ACHN (cell line): ENCODE results near the gene KCNA10.
"Not testable (repeated sequence)": the region's sequence is repeated elsewhere in the genome, so short reads cannot be mapped to it uniquely, and the experiment has no call there.

ENCODE experiments used
- DNase-seq: peaks from one replicate; pipeline ENCODE4 v3.0.0-alpha.2; 2015
- in situ Hi-C: cut with HindIII; loops from 2 replicates; pipeline ENCODE4 v1.10.0; 2017; ENCODE audit warnings: low sequenced_read_pairs, low pct_ligation_motif_present, low pct_unique_long_range_greater_than_20kb

Gene KCNA10

GRCh38 chr1:110540891-110541685 is 22.1 kb upstream of the KCNA10 start:
- no peak for DNase-seq
- in situ Hi-C loops: no loop called here

DNA sequence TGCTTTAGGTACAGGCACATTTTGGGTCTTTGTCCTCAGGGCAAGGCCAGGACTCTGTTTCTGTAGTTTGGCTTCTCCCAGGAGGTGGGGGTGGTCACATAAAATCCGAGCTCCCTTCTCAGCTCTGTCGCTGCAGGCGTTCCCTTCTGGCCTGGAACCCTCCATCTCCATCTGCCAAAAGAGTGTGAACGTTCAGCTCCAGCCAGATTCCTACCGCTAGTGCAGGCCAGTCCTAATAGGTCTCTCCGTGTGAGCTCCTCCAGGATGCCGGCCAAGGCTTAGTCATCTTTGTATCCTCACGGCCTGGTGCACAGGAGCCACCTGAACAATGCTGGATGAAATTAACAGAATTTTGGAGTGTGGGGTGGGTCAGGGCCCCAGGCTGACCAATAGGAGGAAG is 19.9 kb upstream of the KCNA10 start:
- peak; percentile 47 for DNase-seq
- in situ Hi-C loops: no loop called here

- in situ Hi-C loops: no loop called here
- DNase-seq: no peak
Measured at GRCh38 chr1:110538075-110538474, 19.1 kb upstream of the KCNA10 start.

GRCh38 chr1:110535985-110536384 is 17.0 kb upstream of the KCNA10 start:
- DNase-seq: no peak
- in situ Hi-C loops: no loop called here

- in situ Hi-C loops: no loop called here
- no peak for DNase-seq
Measured at GRCh38 chr1:110533230-110533629, 14.3 kb upstream of the KCNA10 start.

- in situ Hi-C loops: no loop called here
- no peak for DNase-seq
Measured at GRCh38 chr1:110529011-110529410, 10.0 kb upstream of the KCNA10 start.

GRCh38 chr1:110526201-110526780 is 7.3 kb upstream of the KCNA10 start:
- no peak for DNase-seq

GRCh38 chr1:110525249-110525595 is 6.2 kb upstream of the KCNA10 start:
- in situ Hi-C loops: no loop called here
- no peak for DNase-seq

More at GRCh38 chr1:110526201-110526780, 7.3 kb upstream of the KCNA10 start:
- in situ Hi-C loops: no loop called here

DNA sequence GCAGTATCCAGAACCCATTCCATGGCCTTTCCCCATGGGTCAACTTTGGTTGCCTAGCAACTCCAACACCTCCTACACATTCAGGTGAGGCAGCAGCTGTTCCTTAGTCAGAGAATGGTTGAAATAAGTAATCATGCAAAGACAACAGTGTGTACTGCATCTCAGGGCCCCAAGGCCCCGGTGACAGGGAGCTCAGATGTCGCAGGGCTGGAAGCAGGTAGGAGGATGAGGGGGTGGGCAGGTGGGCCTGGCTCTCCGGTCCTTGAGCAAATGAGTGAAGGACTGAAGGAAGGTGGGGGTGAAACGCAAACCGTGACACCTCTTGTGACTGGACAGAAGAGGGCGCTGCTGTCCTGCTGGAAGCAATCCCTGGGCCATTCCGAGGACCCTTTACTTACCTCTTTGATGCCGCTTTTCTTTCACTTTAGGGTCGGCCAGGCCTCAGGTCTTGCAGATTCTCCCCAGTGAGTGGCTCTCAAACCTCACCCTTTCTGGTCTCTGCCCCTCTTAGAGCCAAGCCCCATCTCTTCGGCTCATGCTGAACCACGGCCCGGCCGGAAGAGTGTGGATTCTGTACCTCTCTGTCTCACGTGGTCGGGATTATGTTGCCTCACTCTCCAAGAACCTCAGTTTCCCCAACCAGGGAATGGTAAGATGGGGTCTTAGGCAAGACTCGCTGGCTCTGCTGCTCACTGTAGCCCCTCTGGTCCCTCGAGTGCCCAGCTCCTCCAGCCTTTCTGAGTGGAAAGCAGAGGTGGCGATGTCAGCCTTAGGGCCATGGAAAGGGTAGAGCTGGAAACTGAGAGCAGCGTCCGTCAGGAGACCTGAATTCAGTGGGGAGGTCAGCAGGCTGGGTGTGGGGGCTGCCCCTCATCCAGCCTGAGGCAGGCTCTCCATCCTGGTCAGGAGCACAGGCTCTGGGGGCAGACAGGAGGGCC is 5.6 kb upstream of the KCNA10 start:
- in situ Hi-C loops: no loop called here
- peak; percentile 45 for DNase-seq

GRCh38 chr1:110523011-110523410 is 4.0 kb upstream of the KCNA10 start:
- in situ Hi-C loops: no loop called here
- no peak for DNase-seq

GRCh38 chr1:110522560-110522959 is 3.6 kb upstream of the KCNA10 start:
- no peak for DNase-seq
- in situ Hi-C loops: no loop called here

GRCh38 chr1:110520827-110521226 is 1.9 kb upstream of the KCNA10 start:
- no peak for DNase-seq
- in situ Hi-C loops: no loop called here

DNA sequence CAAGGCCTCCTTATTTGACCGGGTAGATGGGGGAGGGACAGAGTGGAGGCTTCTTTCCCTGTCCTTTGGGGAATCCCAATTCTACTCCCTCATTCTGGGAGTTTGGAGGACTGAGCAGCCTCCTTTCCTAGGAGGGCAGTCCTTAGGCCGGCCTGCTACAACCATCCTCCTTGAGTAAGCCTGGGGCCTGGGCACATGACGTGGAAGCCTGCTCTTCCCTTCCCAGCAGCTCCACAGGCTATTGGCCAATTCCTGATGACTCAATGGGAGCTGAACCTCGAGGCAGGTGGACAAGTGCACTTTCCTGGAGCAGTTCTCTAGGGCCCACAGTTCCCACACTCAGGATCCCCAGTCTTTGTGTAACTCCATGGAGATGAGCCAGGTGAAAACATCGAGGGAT is 3.1 kb downstream of the KCNA10 start:
- in situ Hi-C loops: no loop called here
- DNase-seq: no peak

- no peak for DNase-seq
- in situ Hi-C loops: no loop called here
Measured at GRCh38 chr1:110515041-110515440, 3.9 kb downstream of the KCNA10 start.

DNA sequence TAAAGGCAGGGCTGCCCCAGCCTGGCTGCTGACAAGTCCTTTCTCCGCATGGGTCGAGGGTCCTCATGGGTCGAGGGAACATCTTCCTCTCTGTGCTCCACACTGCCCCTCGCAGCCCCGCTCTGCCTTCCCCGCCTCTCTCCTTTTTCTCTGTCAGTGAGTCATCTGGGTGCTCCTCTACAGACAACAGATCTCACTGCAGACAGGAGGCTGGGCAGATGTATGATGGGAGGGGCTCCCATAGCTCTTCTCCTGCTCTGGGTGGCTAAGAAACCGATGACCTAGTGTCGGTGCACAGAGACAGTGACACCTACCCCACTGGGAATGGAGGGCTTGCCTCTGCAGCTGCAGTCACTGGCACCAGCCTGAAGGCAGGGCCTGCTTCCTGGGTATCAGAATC is 5.5 kb downstream of the KCNA10 start:
- DNase-seq: peak; percentile 29
- in situ Hi-C loops: no loop called here

DNA sequence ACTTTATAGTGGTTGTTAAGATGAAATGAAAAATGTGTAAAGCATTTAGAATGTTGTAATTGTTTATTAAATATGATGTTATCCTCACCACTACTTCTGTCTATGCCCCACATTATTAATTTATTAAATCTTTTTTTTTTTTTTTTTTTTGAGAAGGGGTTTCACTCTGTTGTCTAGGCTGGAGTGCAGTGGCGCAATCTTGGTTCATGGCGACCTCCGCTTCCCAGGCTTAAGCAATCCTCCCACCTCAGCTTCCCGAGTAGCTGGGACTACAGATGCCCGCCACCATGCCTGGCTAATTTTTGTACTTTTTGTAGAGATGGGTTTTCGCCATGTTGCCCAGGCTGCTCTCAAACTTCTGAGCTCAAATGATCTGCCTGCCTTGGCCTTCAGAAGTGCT is 7.5 kb downstream of the KCNA10 start:
- in situ Hi-C loops: no loop called here
- DNase-seq: no peak

DNA sequence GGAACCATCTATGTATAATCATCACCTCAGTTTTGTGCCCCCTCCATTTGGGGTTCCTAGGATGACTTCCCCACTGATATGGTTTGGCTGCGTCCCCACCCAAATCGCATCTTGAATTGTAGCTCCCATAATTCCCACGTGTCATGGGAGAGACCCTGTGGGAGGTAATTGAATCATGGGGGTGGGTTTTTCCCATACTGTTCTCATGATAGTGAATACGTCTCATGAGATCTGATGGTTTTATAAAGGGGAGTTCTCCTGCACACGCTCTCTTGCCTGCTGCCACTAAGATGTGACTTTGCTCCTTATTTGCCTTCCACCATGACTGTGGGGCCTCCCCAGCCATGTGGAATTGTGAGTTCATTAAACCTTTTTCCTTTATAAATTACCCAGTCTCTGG is 8.1 kb downstream of the KCNA10 start:
- DNase-seq, in situ Hi-C loops: not testable (repeated sequence)

DNA sequence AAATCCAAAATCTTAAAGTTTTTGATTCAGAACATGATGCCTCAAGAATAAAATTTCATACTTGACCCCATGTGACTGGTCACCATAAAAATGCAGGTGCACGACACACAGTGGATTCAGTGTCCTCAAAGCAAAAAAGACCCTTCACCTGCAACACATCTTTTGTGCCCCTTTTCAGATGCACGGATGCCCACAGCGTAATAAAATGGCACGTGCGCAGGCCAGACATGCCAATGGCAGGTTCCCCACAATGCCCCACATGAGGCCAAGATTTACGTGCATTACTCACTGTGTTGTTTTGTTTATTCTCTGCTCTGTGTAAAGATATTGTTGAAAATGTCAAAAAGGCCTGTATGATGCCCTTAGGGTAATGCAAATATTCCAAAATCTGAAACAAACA is 9.3 kb downstream of the KCNA10 start:
- in situ Hi-C loops: no loop called here

More for the DNA sequence above, 9.3 kb downstream of the KCNA10 start:
- no peak for DNase-seq
